Superior temporal gyrus (tissue), 1 donor: ENCODE measurements around the gene SLC16A3.

Experiments used
- DNase-seq: peaks from one replicate; pipeline ENCODE4 v3.0.0-alpha.2; 2016; ENCODE audit errors: extremely low spot score

SLC16A3 gene

DNA sequence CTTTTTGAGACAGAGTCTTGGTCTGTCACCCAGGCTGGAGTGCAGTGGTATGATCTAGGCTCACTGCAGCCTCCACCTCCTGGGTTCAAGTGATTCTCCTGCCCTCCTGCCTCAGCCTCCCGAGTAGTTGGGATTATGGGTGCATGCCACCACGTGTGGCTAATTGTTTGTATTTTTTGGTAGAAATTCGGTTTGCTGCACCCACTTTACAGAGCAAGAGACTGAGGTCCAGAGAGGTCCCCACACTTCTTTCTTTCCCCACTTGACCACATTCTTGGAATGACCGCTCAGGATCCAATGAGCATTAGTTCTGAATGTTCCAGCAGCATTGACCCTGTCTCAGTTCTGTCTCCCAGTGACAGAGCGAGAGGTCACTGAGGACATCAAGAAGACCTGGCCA, 5.3 kb upstream of the SLC16A3 start:
- DNase-seq: no peak

DNA sequence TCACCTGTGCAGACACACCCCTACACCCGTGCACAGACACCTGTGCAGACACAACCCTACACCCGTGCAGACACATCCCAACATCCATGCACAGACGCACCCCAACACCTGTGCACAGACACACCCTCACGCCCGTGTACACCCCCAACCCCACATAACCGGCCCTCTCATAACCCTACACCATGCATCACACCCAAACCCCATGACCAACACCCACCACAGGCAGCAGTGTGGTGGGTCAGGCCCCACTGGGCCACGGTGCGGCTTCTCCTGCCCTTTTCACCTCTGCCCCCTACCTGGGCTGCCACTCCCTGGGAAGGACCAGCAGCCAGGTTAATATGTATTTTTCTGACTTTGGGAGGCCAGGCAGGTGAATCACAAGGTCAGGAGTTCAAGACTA, 4.2 kb upstream of the SLC16A3 start:
- DNase-seq: no peak

DNA sequence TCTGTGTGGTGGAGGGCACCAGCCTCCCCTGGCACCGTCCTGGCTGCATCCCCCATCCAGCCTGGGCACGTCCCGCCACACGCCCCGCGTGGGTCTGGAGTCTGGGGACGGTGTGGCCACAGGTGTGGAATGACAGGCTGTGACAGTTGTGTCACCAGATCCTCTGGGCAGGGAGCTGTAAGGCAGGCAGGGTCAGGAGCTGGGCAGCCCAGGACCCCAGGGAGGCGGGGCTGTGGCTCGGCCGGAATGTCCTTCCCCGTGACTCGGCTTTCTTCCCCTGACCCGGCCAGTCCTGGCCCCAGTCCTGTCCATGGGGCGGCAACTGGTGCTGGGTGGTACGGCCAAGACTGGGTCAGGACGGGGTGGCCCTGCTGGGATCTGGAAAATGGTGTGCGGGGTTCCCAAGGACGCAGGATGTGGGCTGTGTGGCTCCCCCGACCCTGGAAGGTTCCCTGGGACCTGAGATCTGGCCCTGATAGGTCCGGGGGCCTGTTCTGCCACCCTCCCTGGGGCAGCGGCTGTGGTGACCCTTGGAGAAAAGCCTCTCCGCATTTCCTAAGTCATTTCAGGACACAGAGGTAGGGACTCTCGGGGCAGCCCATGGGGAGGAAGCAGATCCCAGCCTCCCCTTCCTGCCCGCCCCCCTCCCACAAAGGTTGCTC, 3.3 kb upstream of the SLC16A3 start:
- DNase-seq: no peak

DNA sequence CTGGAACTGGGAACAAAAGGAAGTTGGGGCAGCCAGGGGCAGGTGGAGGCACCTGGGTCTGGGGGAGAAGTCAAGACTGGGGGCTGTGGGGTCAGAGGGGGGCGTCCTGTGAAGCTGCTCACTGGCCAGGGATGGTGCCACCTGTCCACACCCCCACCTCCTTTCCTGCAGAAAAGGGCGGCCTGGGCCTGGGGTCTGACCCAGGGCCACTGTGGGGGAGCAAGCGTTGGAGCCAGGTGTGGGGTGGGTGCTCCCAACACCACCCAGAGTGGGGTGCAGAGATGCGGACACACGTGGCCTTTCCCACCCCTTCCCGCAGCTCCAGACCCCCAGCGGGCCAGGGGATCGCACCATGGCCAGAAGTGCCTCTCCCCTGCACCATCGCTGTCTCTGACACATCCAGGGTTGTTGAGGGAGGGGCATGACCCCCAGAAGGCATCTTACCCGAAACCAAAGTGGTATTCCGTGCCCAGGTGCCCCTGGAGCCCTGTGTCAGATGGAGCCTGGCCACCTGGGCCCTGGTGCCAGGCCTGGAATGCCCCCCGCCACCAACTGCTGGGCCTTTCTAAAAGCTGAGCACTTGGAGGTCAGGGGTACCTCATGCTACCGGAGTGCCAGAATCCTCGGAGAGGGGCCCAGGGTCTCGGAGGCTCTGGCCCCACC, 2.6 kb upstream of the SLC16A3 start:
- no peak for DNase-seq

DNA sequence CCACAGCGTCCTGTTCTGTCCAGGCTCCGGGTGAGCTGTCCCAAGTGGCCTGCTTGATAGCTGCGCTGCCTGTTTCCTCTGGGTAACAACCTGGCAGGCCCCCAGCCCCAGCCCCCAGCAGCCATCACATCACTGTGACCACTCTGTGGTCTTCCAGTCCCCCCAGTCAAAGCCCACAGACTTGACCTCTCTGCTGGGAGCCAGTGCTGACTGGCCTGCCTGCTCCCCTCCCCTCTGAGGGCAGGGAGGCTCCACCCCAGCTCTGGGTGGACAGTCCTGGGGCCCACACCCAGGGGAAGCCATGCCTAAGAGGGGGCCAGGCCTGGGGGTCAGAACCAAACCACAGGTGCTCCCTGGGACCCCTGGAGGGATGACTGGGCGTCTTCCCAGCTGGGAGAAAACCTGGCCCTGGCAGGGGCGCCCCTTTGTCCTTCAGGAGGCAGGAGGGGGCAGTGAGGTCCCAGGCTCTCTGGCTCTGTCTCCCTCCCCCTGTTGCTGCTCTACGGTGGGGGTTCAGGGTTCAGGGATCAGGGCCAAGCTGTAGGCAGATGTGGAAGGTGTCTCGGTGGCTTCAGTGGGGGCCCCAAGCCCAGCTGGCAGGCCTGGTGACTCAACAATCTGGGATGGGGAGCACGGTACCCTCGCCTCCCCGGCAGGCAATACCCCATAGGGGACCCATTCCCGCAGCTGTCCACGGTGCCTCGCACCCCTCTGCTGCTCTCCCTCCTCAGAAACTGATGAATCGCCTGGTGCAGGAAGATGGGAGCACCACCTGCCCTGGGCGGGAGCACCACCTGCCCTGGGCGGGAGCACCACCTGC, 1.8 kb upstream of the SLC16A3 start:
- no peak for DNase-seq

DNA sequence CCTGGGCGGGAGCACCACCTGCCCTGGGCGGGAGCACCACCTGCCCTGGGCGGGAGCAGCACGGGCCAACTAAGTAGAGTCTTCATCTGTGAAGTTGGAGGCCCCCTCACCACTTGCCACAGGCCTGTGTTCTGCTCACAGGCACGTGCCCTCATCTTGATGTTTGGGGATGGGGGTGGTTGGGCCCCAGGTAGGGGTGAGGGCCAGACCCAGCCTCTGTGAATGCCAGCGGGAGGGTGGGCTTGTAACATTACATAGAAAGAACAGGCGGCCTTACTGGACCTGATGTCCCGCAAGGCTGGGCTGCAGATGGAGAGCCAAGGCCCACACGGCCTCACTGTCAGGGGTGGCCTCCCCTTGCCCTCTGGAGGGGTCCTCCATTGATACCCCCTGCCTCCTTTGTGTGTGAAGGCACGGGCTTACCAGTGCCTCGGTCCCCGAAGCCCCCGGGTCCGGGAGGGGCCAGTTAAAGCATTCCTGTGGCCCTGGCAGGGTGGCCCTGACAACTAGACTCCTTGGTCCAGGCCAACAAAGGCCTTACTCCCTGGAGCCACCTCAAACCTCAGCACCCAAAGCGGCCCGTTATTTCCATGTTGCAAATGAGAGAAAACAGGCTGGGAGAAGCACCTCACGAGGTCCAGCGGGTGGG, 1.1 kb upstream of the SLC16A3 start:
- DNase-seq: no peak

DNA sequence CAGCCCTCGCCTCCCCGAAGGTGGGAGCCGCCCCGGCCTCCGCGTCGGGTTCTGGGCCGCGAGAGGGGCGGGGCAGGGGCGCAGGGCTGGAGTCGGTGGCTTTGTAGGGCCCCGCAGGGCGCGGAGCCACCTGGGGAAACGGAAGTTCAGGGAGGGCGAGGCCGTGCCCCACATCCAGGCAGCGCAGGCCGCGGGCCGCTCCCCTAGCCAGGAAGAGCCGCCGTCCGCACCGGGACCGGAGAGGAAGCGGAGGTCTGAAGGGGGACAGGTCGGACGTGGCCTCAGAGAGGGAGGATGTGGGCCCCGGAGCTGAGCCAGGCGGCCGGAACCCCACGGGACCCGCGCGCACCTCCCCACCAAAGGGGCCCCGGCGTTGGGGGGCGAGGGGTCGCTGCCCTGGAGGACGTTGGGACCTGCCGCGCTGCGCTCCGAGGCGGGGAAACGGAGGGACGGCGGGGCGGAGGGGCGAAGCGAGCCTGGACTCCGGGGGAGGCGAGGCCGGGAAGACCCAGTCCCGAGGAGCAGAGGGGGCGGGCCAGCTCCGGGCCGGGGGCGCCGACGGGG, 482 bp upstream of the SLC16A3 start:
- no peak for DNase-seq

DNA sequence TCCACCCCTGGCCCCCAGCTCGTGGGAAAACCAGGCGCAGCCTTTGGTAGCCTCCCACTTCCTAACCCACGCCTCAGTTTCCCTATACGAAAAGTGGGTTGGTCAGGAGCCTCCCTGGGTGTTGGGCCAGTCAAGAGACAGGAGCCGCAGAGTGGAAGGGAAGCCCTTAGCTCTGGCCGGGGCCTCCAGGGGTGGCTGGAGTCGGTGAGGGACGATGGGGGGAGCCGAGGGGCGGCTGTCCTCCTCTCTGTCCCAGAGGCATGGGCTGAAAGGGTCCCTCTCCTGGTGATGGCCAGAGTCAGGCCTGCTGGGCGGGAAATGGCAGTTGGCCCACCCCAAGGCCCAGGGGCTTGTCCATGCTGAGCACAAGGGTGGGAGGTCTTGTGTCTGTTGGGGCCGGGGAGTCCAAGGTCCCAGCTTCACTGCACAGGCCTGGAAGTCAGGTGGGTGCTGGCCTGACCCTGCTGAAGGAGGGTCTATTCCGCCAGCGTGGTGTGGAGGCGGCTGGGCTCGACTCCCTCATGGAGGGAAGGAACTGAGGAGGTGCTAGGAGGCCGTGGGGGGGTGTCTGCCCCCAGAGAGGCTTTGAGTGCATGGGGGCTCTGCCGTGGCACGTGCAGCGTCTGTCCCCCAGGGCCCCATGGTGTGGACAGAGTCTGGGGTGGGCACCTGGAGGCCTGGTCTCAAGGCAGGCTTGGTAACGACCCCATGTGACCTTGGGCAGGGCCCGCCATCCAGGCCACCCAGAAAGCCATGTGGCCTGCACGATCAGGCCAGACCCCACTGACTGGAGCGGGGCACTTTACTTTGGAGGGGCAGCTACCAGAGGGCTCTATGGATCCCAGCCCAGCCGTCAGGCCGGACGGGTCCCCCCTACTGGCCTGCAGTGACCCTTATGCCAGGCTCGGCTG, 1.1 kb downstream of the SLC16A3 start:
- no peak for DNase-seq

DNA sequence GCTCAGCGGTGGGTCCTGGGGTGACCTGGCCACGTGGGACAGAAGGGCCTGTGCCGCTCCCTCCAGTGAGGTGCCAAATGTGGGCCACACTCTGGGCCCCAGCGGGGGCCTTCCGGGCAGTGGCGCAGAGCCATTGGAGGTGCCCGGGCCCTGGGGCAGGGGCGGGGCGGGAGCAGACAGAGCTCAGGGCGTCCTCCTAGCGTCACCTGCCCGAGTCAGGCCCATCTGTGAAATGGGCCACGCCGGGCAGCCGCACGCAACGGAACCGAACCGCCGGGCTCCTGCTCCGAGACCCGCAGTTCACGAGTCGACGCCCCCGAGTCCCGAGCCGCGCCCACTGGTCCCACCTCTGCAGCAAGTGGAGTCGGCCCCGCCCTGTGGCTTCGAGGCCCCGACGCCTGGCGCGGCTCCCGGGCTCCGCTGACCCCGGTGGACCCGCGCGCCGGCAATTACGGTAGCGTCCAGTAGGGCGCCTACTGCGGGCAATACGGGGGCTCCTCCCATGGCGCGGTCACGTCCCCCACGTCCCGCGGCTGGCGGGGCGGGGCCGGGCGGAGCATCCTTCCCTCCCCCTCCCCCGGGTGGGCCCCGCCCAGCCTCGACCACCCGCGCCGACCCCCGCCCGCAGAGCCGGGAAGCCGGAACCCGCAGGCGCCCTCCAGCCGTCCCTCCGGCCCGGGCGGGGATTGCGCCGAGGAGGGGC, 1.9 kb downstream of the SLC16A3 start:
- peak; percentile 38 for DNase-seq

DNA sequence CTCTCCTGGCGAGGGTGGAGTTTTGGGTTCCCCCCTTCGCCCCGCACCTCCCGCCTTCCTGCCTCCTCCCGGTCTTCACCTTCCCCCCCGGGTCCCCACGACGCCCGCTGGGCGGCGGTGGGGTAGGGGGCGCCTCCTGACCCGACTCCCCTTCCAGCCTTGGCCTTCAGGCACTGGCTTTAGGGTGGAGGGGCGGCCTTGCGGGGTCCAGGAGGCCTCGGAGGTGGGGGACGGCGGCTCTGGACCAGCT, 2.4 kb downstream of the SLC16A3 start:
- DNase-seq: no peak

DNA sequence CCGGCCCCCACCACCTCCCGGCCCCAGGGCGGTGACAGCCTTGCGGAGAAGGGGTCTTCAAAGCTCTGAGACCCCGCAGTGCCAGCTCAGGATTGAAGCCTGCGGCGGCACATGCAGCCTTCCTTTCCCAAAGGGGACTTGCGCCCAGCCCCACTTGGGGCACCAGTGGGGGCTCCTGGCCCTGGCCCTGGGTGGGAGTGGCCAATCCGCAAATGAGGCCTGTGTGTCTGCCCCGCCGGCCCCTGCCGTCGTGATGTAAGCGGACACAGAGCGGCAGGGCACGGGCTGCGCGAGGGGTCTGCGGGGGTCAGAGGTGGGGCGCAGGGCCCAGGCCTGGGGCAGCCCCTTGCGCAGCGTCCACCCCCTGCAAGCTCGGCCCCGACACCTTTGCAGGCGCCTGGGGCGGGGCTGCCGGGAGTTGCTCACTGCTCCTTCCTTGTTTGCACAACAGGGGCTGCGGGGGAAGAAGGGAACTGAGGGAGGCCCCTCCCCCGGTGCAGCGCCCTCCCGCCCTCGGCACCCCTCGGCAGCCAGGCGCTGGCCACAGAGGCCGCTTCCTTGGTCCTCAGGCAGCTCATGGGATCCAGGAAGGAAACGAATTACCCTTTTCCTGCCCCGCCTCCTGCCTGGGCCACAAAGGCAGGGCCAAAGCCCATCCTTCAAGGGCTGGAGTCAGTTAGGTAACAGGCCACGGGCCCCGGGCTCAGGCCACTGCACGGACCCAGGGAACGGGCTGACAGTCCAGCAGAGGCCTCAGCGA, 2.9 kb downstream of the SLC16A3 start:
- no peak for DNase-seq

DNA sequence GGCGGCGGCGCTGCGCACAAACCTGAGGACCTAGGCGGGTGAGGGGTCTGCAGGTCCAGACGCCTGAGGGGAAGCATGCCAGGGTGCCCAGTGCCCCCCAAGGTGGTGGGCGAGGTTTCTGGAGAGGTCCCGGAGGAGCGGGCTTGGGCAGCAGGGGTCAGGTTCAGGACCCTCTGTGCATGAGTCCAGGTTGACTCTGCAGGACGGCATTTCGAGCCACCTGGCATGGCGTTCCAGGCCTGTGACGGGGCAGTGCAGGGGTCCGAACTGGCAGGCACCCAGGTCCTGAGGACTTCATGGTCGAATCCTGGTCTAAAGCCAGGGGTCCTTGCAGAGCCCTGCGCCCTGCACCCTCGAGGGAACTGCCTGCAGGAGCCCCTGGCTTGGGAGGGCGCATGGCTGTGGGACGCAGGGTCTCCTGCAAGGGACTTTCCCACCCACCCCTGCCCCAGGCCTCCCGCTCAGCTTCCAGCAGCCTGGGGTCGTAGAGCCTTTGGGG, 3.5 kb downstream of the SLC16A3 start:
- DNase-seq: no peak

DNA sequence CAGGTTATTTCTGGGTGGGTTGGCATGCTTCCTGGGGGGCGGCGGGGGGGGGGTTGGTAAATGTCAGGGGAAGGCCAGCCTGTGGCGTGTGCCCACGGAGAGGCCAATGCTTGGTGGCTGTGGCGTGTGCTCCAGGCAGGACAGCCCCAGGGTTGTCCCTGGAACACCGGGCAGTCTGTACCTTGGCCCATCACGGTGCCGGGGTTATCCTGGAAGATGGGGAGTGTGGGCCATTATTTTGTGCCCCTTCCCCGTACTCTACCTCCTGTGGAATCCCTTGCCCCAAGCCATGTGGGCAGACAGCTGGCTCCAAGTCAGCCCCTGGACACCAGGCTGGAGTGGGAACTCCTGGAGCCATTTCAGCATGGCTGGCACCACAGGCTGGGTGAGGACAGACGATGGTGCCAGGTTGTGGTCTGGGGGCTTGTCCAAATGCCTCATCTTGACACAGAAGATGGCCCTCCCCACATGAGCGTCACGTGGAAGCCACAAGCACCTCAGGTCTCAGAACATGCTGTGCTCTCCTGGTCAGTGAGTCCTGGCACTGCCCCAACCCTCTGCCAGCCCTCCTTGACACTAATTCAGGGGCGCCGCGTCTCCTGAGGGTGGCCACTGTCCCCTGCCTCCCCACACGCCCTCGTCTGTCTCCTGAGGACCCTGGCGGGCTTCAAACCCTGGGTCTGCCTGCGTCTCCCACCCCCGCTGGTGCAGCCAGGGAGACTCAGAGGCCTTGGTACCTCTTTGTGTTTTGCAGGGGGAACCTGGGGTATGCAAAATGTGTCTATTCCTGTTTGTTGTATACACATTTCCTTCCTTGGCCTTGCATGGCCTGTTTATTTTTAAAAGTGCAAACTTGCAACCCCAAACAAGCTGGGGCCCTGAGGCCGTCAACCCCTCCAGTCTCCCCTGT, 4.3 kb downstream of the SLC16A3 start:
- no peak for DNase-seq

DNA sequence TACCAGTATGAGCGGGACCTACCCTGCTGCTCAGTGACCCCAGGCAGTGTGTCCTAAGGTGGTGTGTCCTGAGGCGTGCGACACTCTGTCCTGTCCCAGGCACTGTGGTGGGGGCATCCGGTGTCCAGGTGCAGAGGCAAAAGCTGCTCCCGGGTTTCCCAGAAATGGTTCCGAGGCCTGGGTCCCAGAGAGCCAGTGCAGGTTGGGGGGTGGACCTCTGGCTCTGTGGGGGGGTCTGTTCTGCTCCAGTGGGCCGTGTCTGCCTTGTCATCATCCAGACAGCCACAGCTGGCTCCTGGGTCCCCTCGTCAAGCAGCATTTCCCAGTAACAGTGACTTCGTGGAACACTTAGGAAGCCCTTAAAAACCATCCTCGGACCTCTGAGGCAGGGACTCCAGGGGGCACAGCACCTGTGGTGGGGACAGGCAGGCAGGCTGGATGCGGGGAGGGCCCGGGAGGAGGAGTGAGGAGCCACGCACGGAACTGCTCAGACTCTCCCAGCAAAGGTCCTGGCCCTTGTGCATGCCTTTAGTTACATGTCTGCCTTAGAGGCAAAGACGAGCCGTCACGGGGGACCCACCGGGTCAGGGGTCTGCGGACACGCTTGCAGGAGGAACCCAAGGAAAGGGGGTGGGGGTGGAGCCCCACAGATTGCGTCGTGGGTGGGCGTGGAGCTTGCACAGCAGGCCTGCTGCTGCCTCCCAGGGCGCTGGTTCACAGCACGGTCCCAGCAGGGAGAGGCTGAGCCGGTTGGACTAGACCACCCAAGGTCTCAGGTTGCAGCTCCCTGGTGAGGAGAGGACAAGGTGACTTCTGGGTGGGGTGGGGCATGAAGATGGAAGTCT, 5.6 kb downstream of the SLC16A3 start:
- DNase-seq: no peak

DNA sequence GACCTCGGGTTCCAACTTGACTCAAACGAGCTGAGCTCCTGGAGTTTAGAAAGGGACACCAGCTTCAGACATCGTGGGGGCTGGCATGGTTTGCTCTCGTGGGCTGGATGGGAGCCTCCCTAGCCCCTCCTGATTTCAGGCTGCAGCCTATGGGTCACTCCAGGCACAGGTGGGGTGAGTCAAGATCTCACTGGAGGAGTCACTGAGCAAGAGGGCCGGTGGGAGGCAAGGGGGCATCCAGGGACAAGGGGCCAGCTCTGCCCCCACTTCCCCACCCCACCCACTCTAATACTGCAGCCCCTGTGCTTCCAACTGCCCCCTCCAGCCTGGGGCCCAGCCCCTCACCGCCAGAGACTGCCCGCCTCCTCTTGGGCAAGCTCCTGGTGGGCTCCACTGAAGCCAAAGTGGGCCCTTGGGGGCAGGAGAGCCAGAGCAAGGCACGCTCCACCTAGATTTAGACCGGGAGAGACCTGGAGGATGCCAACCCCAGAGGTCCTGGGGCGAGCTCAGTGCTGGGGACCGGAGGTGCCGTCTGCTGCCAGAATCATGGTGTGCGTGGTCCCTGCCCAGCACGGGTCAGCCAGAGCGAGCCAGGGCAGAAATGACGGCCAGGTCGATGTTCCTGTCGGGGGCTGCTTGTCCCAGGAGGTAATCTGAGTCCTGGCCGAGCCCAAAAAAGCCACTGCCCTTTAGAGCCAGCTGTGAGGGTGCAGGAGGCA, 6.4 kb downstream of the SLC16A3 start:
- no peak for DNase-seq

DNA sequence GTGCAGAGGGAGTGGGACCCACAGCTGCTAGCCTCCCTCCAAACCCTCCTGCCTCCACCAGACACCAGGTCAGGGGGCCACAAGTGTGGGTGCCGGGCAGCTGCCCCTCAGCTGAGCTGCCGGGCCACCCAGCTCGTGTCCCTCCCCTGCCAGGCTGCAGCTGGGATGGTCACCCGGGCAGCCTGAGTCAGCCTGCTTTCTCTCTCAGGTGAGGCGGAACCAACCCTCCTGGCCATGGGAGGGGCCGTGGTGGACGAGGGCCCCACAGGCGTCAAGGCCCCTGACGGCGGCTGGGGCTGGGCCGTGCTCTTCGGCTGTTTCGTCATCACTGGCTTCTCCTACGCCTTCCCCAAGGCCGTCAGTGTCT, 6.9 kb downstream of the SLC16A3 start:
- no peak for DNase-seq
